Stimulated activated naive CD8-positive, alpha-beta T cell treated with anti-CD3 and anti-CD28 coated beads, Interleukin-15, amount 100 ng/mL, for 72 hours (primary cell): Measurements from ENCODE around the gene CDKAL1.

Experiments used
- ATAC-seq: fragments of 150-1000 bp; cut with Tn5 transposase; 2 replicates; pipeline ENCODE4 v1.10.0; 2021; ENCODE audit warnings: mild to moderate bottlenecking, moderate library complexity
- DNase-seq, 2 donors: peaks; one replicate each; pipeline ENCODE4 v3.0.0; 2021 to 2022
- H3K27ac Mint-ChIP-seq, 2 donors: one replicate each; pipeline ENCODE4 v1.8.0; 2022; ENCODE audit warnings: mild to moderate bottlenecking in 2 of 2, mixed read lengths in 2 of 2, moderate library complexity in 2 of 2
- H3K27me3 Mint-ChIP-seq: one replicate; pipeline ENCODE4 v1.8.0; 2022; ENCODE audit warnings: mixed read lengths
- H3K4me1 Mint-ChIP-seq: one replicate; pipeline ENCODE4 v1.8.0; 2022; ENCODE audit warnings: mild to moderate bottlenecking, mixed read lengths
- H3K4me3 Mint-ChIP-seq, 2 donors: one replicate each; pipeline ENCODE4 v1.8.0; 2022; ENCODE audit warnings: mild to moderate bottlenecking in 2 of 2, mixed read lengths in 2 of 2, moderate library complexity in 1 of 2
- H3K9me3 Mint-ChIP-seq, 2 donors: one replicate each; pipeline ENCODE4 v1.8.0; 2022; ENCODE audit warnings: mixed read lengths in 2 of 2

Gene CDKAL1

GRCh38 chr6:20868397-20869096 is 334.3 kb downstream of the CDKAL1 start:
- H3K4me3 Mint-ChIP-seq, result no peak overlapping the region
- H3K9me3 Mint-ChIP-seq, result no peaks in the 10 kb centered on the region
- no peaks in the 10 kb centered on the region for H3K4me1 Mint-ChIP-seq
- DNase-seq (no peak), ATAC-seq (no peak)
- no peak overlapping the region for H3K27ac Mint-ChIP-seq
- H3K27me3 Mint-ChIP-seq, result no peaks in the 10 kb centered on the region

DNA sequence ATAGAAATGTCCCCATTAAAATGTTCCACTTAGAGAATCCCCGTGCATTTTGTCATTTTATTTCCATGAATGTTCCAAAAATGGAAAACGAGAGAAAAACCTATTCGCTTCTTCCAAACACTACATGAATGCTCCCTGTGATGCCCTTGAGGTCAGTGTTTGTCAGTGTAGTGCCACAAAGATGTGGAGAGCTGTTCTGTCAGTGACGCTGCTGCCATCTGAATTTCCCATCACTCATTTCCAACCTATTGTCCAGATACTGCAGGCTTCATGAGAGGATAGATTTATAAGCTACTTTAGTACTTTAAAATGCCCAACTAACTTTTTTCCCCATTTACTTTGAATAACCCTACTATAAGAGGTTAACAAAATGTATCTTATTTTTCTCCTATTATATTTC is 335.8 kb downstream of the CDKAL1 start:
- Mint-ChIP-seq H3K27me3 (no peaks in the 10 kb centered on the region), H3K27ac (no peak overlapping the region), H3K4me1 (no peaks in the 10 kb centered on the region), H3K9me3 (no peaks in the 10 kb centered on the region), H3K4me3 (no peak overlapping the region)
- ATAC-seq, result no peak
- no peak for DNase-seq

DNA sequence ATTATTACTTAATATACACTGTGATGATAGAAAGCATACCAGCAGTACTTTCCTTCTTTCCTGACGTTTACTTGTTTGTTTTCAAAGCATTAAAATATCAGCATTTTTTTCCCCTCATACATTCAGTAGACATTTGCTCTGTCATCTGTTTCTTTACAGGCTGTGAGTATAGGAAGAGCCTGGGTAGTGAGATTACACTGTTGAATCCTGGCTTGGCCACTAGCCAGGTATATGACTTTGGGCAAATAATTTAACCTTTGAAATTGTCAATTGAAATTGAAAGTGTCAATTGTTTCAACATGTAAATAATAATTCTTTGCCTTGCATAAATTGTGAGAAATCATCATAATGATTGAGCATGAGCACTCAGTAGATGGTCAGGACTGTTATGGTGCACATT is 336.2 kb downstream of the CDKAL1 start:
- ATAC-seq (no peak), DNase-seq (no peak)

DNA sequence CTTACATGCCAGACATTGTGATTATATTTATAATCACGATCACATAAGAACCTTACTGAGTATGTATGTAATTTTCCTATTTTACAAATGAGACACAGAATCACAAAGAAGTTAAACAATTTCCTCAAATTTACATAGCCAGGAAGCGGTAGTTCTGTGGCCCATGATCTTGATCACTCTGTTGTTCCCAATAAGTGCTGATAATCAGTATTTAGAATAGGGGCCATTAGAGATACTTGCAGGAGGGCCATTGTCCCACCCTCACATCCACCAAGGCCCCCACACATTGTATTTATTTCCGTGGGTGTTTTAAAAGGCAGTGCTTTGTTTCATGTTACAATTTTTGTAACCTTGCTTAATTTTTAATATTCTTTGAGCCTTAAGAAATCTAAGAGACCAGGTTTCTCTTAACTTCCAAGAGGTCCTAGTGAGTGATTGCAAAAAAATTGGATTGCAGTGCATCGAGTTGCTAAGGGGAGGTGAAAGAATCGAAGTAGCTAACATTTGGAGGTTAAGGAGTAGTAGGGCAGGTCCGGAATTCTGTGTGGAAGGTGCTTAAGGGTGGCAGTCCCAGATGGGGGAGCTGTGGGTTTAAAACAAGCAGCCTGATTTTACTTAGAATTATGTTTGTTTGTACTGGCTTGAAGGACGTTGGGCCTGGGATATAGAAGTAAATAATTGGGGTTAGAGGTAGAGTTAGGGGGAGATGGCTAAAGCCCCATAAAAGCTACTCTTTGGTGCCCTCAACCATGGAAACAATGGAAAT is 339.4 kb downstream of the CDKAL1 start:
- DNase-seq, result no peak
- H3K9me3 Mint-ChIP-seq, result peaks cover 0 to 8% of the 10 kb centered on the region in 2 donors
- H3K27ac Mint-ChIP-seq, result no peak overlapping the region
- H3K4me3 Mint-ChIP-seq, result no peak overlapping the region
- no peaks in the 10 kb centered on the region for H3K27me3 Mint-ChIP-seq
- peaks cover 8% of the 10 kb centered on the region for H3K4me1 Mint-ChIP-seq
- no peak for ATAC-seq

More for the DNA sequence above, 336.2 kb downstream of the CDKAL1 start:
- Mint-ChIP-seq H3K4me1 (no peaks in the 10 kb centered on the region), H3K9me3 (no peaks in the 10 kb centered on the region), H3K4me3 (no peak overlapping the region), H3K27ac (no peak overlapping the region), H3K27me3 (no peaks in the 10 kb centered on the region)

DNA sequence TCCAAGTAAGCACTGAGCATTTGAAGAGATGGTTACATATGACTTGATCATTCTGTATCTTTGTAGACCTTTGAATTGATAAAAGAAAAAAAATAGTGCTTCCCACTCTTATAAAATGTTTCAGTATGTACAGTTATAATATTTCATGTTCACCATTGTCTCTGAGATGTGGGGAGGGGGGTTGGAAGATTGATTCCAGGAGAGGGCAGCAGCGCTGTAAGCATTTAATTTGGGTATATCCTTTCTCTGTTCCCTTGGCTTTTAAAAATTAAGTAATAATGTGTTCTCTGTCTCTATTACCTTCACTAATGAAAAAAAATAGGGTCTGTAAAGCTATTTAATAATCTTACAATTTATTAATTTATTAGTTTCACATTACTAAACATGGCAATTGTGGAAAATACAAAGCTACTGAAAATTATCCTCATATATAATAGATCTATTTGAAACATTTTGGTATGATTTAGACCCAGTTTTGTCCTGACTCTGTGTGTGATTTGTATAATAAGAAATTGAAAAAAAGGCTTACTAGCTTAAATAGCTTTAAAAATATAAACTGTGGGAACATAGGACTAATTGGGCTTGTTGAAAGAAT is 341.2 kb downstream of the CDKAL1 start:
- DNase-seq (no peak), ATAC-seq (no peak)
- peaks cover 0 to 14% of the 10 kb centered on the region in 2 donors for H3K9me3 Mint-ChIP-seq
- no peak overlapping the region for H3K27ac Mint-ChIP-seq
- H3K27me3 Mint-ChIP-seq, result no peaks in the 10 kb centered on the region
- H3K4me1 Mint-ChIP-seq, result peaks cover 8% of the 10 kb centered on the region
- H3K4me3 Mint-ChIP-seq, result no peak overlapping the region

- DNase-seq (no peak), ATAC-seq (no peak)
- H3K4me3 Mint-ChIP-seq, result no peak overlapping the region
- H3K9me3 Mint-ChIP-seq, result peaks cover 0 to 14% of the 10 kb centered on the region in 2 donors
- H3K27me3 Mint-ChIP-seq, result no peaks in the 10 kb centered on the region
- H3K27ac Mint-ChIP-seq, result peak overlapping the region in 1 of 2 donors; percentile 19
- H3K4me1 Mint-ChIP-seq, result peaks cover 8% of the 10 kb centered on the region
Measured at GRCh38 chr6:20876036-20876435, 341.8 kb downstream of the CDKAL1 start.

GRCh38 chr6:20876561-20876960 is 342.3 kb downstream of the CDKAL1 start:
- ATAC-seq (no peak), DNase-seq (no peak)
- H3K27ac Mint-ChIP-seq, result peak overlapping the region in 1 of 2 donors; percentile 19
- peaks cover 2 to 19% of the 10 kb centered on the region in 2 donors for H3K9me3 Mint-ChIP-seq
- H3K4me1 Mint-ChIP-seq, result peaks cover 8% of the 10 kb centered on the region
- H3K27me3 Mint-ChIP-seq, result no peaks in the 10 kb centered on the region
- H3K4me3 Mint-ChIP-seq, result no peak overlapping the region

- peaks cover 8% of the 10 kb centered on the region for H3K4me1 Mint-ChIP-seq
- H3K27ac Mint-ChIP-seq, result peak overlapping the region; percentile 55 to 62
- H3K27me3 Mint-ChIP-seq, result no peaks in the 10 kb centered on the region
- H3K9me3 Mint-ChIP-seq, result peaks cover 9 to 26% of the 10 kb centered on the region in 2 donors
- DNase-seq, result peak in 1 of 2 donors; percentile 45
- H3K4me3 Mint-ChIP-seq, result no peak overlapping the region
- peak; percentile 98 for ATAC-seq
Measured at GRCh38 chr6:20877008-20877937, 343.0 kb downstream of the CDKAL1 start.

DNA sequence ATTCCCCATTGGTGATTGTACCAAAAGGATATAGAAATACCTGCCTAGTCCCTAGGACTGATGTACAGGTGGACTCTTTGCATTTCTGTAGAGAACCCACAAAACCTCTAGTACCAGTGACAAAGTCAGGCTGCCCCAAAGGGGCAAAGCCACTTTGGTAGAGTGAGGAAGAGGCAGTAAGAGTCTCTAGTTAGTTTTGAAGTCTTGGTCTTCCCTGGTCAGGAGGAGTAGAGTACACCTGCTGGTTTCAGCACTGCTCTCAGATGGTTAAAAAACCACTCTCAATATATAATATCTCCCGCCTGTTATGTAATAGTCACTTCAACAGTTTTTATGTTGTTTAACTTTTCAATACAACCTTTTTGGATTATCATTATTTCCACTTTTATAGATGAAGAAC is 344.9 kb downstream of the CDKAL1 start:
- no peaks in the 10 kb centered on the region for H3K27me3 Mint-ChIP-seq
- DNase-seq, result no peak
- H3K9me3 Mint-ChIP-seq, result peaks cover 15 to 32% of the 10 kb centered on the region in 2 donors
- H3K4me3 Mint-ChIP-seq, result no peak overlapping the region
- H3K27ac Mint-ChIP-seq, result no peak overlapping the region
- no peak for ATAC-seq
- peaks cover 8% of the 10 kb centered on the region for H3K4me1 Mint-ChIP-seq

GRCh38 chr6:20879526-20879925 is 345.3 kb downstream of the CDKAL1 start:
- peak overlapping the region in 1 of 2 donors; percentile 33 for H3K27ac Mint-ChIP-seq
- H3K4me1 Mint-ChIP-seq, result peaks cover 8% of the 10 kb centered on the region
- no peak overlapping the region for H3K4me3 Mint-ChIP-seq
- peaks cover 18 to 36% of the 10 kb centered on the region in 2 donors for H3K9me3 Mint-ChIP-seq
- H3K27me3 Mint-ChIP-seq, result no peaks in the 10 kb centered on the region
- no peak for DNase-seq
- no peak for ATAC-seq

DNA sequence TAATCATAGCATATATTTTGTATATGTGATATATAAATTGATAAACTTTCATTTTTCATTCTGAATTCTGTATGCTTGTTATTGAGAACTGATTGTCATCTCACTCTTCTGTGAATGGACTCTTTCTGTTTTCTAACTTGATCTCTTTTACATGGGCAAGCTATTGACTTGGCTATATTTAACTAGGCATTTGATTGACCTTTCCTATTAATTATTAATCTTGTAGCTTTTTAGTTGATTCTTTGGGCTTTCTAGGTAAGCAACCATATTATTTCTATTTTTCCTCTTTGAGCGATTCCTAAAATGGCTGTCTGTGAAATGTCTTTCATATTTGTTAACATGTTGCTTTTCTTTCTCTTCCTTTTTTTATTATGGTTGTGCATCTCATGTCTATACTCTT is 347.1 kb downstream of the CDKAL1 start:
- H3K4me1 Mint-ChIP-seq, result peaks cover 8% of the 10 kb centered on the region
- ATAC-seq (no peak), DNase-seq (no peak)
- H3K27ac Mint-ChIP-seq, result no peak overlapping the region
- H3K4me3 Mint-ChIP-seq, result no peak overlapping the region
- peaks cover 28 to 39% of the 10 kb centered on the region in 2 donors for H3K9me3 Mint-ChIP-seq
- no peaks in the 10 kb centered on the region for H3K27me3 Mint-ChIP-seq

GRCh38 chr6:20882014-20882413 is 347.8 kb downstream of the CDKAL1 start:
- ATAC-seq (no peak), DNase-seq (no peak)
- Mint-ChIP-seq H3K4me3 (no peak overlapping the region), H3K27ac (no peak overlapping the region), H3K27me3 (no peaks in the 10 kb centered on the region), H3K9me3 (peaks cover 32 to 45% of the 10 kb centered on the region in 2 donors), H3K4me1 (peaks cover 8% of the 10 kb centered on the region)

DNA sequence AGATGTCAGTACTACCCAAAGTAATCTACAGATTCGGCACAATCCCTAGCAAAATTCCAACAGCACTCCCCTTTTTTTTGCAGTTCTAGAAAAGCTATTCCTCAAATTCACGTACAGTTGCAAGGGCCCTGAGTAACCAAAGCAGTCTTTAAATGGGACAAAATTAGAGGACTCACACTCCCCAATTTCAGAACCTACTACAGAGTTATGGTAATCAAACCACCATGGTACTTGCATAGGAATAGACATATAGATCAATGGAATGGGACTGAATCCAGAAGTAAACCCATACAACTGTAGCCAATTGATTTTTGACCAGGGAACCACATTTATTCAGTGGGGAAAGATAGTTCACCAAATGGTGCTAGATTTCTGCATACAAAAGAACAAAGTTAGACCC is 350.8 kb downstream of the CDKAL1 start:
- ATAC-seq (no peak), DNase-seq (no peak)
- no peaks in the 10 kb centered on the region for H3K4me1 Mint-ChIP-seq
- H3K27me3 Mint-ChIP-seq, result no peaks in the 10 kb centered on the region
- peak overlapping the region in 1 of 2 donors; percentile 48 for H3K27ac Mint-ChIP-seq
- H3K9me3 Mint-ChIP-seq, result peaks cover 32 to 38% of the 10 kb centered on the region in 2 donors
- no peak overlapping the region for H3K4me3 Mint-ChIP-seq

DNA sequence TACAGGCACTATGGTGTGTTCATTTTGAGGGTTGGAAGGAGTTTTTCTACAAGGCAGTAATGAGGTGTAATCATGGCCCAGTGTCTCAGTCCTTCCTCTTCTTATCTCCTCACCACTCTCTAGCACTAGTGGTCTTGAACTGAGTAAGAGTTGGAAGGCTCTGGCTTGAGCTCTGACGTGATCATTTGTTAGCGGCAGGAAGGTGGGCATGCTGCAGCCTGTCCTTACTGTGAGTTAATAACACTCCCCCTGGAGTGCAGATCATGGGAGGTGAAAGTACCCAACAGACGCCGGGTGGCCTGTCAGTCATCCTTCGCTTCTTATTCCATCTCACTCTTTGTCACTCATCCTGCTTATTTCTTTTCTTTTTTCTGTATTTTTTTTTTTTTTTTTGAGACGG is 356.9 kb downstream of the CDKAL1 start:
- DNase-seq (no peak), ATAC-seq (no peak)
- Mint-ChIP-seq H3K27ac (no peak overlapping the region), H3K27me3 (no peaks in the 10 kb centered on the region), H3K9me3 (peaks cover 6 to 15% of the 10 kb centered on the region in 2 donors), H3K4me1 (no peaks in the 10 kb centered on the region), H3K4me3 (no peak overlapping the region)

DNA sequence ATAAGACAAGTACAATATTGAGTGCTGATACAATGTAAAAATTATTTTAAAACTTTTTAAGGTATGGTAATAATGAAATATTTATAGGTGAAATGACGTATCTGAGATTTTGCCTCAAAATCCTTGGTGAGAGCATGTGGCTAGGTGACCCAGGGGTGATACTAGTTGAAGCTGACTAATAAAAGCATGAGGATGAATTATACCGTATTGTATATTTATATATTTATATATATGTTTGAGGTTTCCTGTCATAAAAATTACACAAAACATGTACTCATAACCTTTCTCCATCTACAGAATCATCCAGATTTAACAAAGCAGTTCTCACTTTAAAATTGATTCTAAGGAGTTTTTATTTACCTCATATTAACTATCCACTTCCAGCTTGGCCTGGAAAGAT is 358.1 kb downstream of the CDKAL1 start:
- Mint-ChIP-seq H3K9me3 (peaks cover 0 to 4% of the 10 kb centered on the region in 2 donors), H3K4me1 (no peaks in the 10 kb centered on the region), H3K4me3 (no peak overlapping the region), H3K27me3 (no peaks in the 10 kb centered on the region), H3K27ac (no peak overlapping the region)
- ATAC-seq (no peak), DNase-seq (no peak)
